Germinal center (tissue), 1 donor: Measurements from ENCODE around the gene SGCB.

Experiments used
- DNase-seq: peaks from one replicate; pipeline ENCODE4 v3.0.0; 2012; ENCODE audit warnings: mixed read lengths, low spot score

SGCB gene

DNA sequence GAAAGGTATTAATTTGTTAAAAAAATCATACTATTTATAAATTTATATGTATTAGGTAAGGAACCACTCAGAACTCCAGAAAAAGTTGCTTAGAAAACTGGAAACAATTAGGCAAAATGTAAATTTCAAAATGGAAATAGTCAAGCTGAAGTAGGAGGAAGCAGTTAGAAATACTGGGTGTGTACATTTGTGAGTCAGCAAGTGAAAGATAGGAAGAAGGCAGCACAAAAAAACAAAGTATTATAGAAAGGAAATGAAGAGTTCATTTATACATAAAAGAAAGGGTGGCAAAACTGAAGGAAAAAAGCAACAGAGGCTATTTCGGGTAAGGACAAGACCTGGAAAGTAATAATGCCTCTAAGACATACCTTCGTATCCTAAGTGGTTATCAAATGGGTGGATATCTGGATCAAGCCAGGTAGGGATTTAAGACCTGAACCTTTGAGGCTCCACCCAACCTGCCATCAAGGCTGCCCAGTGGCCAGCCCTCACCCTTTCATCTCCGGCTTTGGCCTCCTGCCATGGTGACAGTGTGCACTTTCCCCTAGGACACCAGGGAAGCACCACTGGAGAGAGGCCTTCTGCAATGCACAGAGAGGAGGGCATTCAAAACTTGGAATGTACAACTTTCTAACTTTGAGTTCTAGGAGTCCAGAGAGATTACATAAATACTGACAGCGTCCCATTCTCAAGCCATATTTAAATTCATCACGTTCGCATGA, 18.0 kb downstream of the SGCB start, which contains the start of gene LRRC66:
Gene LRRC66 (minus strand): TSS at position 428 of the 722 bp plus-strand sequence. CDS start 2,750 bp downstream, outside the sequence.
- DNase-seq = no peak

DNA sequence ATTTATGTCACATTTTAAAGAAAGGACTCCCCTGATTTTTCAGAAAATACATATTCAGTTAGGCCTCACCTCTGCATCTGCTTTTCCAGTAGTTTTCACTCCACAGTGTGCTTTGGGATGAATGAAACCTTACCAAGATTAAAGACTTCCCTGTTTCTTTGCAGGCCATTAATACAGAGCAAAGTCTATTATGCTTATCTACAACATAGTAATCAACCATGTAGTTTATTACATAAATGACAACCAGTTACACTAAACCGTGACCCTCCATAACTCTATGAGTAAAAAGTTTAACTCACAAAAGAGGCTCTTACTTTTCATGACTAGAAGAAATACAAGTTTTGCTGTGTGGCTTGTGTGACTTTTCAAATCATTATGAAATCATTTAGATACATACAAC, 20.3 kb downstream of the SGCB start:
- DNase-seq = no peak

DNA sequence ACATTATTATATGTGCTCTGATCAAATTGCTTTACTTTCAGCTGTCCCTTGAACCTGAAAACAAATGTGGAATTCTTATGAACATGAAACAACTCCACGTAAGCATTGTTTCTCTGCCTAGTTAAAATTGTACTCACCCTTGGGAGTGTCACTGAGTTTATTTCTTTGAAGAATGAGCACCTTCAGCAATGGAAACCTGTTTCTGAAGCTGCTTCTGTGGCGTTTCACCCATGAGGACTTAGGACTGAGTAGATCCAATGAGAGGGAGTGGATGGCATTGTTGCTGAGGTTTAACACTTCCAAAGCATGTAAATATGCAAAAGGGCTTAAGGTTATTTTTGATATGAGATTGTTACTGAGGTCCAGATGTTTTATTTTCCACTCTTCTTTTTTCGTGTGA, 21.1 kb downstream of the SGCB start:
- DNase-seq = no peak

DNA sequence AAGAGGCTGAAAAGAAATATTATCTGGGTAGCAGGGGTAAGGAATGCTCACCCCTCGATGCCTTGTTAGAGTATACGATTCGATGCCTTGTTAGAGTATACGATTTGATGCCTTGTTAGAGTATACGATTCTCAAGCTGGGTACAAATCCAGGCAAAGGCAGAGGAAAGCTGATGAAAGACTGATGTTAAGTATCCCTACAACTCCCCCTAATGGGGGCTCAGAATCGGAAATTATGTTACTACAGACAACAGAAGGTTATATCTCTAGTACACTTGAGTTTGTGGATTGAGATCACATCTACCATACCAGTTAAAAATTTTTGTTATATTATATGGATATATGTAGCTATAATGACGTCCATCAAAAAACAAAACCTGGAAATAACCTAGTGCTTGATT, 22.7 kb downstream of the SGCB start:
- no peak for DNase-seq

DNA sequence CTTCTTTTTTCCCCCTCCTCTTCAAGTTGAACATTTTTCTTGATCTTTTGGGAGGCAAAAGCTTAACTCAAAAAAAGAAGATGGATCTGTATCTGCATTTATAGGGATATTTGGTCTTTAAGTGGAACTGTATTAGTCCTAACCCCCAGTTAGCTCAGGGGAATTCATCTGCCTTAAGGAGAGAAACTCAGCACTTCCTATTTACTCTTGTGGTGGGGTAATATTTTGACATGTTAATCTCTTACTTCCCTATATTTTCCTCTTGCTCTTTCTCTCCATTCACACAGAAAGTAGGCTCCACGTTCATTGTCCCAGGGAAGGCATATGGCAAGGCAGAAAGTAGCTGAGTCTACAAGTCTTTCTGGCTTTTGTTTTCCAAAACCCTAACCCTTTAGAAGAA, 23.2 kb downstream of the SGCB start:
- DNase-seq = no peak

DNA sequence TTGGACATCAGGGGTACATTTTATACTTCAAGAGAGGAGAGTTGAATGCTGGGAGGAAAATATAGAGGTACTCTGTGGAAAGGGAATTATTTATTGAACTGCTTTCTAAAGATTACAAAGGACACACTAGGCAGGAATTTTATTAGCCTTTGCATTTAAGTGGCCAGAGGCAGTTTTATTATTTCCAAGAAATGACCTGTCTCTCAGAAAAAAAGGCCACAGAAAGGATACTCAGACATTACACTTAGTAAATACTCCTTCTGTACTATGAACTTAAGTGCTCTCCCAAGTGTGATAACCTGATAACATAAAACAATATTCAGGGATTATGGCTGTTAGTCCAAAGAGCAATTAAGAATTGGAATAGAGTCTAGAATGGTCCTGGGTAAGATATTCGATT, 25.4 kb downstream of the SGCB start:
- DNase-seq = no peak

DNA sequence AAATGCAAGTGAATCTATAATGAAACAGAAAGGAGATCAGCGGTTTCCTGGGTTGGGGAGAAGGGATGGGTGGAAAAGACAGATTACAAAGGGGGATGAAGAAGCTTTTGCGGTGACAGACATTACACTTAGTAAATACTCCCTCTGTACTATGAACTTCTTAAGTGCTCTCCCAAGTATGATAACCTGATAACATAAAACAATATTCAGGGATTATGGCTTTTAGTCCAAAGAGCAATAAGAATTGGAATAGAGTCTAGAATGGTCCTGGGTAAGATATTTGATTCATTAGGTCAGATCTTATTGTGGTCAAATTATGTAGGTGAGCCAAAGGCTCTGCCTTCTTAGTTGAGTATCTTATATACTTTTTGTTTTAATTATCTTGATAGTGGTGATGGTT, 27.1 kb downstream of the SGCB start:
- DNase-seq = no peak

DNA sequence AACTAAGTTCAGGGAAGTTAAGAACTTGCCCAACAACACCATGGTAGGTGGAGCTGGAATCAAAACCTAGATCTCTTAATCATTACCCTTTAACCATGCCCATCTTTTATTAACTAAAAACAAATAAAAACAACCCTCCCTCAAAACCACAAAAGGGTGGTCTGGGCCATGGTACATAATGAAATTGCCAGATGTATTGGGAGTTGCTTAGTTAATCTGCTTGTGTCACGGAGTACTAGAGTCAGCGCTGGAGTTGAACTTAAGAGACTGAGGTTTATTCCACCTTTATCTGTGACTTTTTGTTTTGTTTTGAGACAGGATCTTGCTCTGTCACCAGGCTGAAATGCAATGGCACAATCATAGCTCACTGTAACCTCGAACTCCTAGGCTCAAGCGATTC, 31.2 kb downstream of the SGCB start:
- no peak for DNase-seq

DNA sequence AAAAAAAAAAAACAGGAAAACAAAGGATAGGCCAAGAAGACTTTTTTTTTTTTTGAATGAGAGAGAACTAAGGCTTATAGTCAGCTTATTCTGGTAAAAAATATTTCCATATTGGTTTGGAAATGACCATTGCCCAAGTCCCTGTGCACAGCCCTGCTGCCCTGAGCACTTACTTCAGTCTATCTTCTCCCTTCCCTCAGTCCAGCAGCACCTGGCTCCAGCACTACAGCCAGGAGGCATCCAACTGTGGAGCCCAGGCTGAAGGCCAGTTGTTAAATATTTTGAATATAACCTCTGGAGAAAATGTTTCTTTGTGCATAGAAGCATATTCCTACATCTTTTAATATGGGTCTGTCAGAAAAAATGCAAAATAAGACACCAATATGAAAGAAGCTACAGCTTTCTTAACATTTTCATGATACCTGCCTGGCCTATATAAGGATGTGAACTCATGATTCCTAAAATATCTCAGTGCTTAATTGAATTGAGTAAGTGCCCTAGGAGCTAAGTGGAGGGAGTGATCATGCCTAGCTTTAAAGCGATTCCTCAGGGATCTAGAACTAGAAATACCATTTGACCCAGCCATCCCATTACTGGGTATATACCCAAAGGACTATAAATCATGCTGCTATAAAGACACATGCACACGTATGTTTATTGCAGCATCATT, 32.4 kb downstream of the SGCB start:
- DNase-seq = no peak

DNA sequence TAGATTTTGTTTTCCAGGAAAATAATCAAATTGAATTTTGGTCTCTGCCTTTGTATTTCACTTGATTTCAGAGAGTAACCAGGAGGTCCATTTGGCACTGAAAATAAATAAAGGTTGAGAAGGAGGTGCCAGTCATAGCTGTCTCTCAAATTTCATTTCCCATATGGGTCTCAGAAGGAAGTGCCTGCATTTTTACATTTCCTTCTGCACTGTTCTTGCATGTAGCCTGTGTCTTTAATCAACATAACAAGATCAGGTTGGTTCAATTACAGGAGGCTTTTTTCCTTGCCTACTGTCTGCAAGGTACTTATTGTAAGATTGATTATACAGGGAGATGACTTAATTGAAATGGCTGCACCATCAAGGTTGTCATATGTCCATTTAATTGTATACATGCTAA, 33.7 kb downstream of the SGCB start:
- no peak for DNase-seq

DNA sequence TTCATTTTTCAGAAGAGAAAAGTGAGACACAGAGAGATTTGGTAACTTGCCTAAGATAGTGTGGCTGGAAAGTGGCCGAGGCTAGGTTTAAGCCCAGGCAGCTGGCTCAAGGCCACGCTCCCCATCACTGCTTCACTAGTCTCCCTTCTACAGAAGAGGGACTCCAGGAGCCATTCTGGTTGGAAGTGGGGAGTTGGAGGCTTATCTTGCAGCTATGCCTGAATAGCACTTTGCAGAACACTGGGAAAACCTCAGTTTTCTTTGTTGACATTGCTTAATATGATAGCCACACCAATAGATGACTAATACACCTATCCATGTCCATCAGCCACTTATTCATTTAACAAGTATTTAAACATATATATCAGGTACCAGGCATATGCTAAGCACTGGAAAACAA, 36.5 kb downstream of the SGCB start:
- DNase-seq = no peak

DNA sequence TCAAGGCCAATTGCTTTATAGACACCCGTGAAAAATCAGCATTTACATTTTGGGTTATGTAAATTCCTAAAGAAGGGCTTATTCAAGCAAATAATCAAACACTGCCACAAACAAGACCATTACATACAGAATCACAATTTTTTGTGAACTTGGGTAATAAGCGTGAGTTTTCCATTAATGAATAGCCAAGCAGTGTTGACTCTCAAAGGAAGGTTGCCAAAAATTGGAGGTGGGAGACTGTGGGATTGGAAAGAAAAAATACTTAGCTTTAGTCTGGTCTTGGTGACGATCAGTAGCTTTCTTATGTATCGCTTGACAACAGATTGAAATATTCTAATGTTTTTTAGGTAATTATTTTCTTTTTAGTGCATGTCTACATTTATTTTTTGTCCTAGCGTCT, 38.8 kb downstream of the SGCB start:
- DNase-seq = no peak

DNA sequence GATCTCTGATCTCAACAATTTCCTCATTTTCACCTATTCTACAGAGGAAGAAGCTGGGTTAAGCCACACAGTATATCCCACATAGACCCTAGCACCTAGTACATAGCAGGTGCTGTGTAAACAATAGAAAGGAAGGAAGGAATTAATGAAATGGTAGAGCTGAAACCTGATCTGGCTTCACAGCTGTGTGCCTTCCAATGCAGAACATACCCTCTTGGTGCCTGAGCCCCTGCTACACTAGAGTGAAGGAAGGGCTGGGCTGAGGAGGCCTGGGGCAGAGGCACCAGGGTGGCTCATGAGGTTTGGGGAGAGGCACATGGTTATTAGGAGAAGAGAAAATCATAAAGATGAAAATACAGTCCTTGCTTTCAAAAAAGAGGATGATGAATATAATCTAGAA, 39.3 kb downstream of the SGCB start:
- DNase-seq = no peak

DNA sequence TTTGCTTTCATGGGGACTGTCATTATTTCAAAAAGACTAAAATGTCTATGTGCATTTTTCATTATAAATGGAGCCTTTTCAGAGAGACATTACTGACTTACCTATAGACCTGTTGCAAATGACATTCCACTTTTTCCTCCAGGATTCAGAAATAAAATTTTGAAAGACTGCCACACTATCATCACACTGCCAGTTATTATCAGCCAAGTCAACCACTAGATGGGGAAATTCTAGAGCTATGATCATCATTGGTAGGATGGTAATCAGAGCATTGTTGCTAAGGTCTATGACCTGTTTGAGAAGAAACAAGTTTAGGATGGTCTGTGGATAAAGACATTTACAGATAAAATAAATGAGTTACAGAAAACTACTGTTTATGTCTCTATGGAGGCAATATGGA, 40.5 kb downstream of the SGCB start:
- no peak for DNase-seq

DNA sequence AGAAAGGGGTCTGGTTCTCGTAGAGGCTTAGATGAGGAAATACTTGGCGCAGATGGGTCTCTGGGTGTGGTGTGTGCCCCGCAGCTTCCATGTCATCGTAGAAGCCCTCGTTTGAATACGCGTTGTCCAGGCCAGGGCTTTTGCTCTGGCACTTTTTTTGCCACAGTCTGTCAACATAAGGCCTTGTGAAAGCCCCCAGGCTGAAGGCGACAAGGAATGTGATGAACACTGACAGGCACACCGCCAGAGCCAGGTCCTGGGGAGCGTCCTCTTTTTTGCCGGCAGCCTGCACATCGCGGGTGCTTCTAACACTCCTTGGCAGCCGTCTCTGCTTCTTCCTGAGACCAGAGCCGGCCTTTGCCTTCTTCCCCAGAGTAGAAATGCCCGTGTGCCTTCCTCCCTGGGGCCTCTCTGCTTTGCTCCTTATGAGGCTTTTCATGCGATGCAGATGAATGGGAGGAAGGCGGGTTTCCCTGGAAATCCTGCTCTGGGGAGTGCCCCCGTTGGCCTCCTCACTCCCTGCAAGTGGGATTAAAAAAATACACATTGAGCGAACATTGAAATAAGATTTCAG, 42.4 kb downstream of the SGCB start:
- DNase-seq = no peak
